Measurements from ENCODE around the gene ENOSF1. TPM values are rescaled to one million over a fixed set of nuclear protein-coding genes. Genes with fewer than 3 reads are reported as not detected.

The ENOSF1 gene
- total RNA-seq, 4 donors from 2014 or later, result 77.6 to 191 (median 132) TPM

DNA sequence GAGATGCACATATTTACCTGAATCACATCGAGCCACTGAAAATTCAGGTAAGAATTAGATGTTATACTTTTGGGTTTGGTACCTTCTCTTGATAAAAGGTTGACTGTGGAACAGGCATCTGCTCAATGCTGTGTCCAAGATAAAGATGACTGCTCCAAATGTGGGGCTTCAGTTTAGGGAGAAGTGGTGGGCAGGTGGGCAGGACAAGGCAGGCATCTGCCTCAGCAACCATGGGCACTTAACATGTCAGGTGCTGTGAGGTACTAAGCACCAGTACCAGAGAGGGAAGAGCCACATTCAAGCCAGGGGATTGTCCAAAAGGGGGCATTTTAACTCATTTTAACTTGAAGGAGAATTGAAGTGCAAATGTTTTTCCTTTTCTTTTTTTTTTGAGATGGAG lies 41.0 kb downstream of the ENOSF1 start:
- H3K27me3 ChIP-seq, result no peaks in the 10 kb centered on the region
- no peak overlapping the region for H3K4me3 ChIP-seq
- no peaks in the 10 kb centered on the region for H3K9me3 ChIP-seq
- H3K4me1 ChIP-seq, result no peaks in the 10 kb centered on the region
- H3K36me3 ChIP-seq, result peaks cover 0 to 42% (median 5%) of the 10 kb centered on the region in 3 donors
- H3K27ac ChIP-seq, result no peak overlapping the region
- no peak for DNase-seq
- TF ChIP-seq CTCF (IDR thresholded peaks at IDR 0.05) (no peak), POLR2A (IDR thresholded peaks at IDR 0.05) (no peak)

GRCh38 chr18:670522-670921 lies 41.9 kb downstream of the ENOSF1 start:
- Histone ChIP-seq H3K27ac (no peak overlapping the region), H3K36me3 (peaks cover 0 to 40% (median 5%) of the 10 kb centered on the region in 3 donors), H3K27me3 (no peaks in the 10 kb centered on the region), H3K9me3 (no peaks in the 10 kb centered on the region), H3K4me3 (no peak overlapping the region), H3K4me1 (no peaks in the 10 kb centered on the region)
- TF ChIP-seq CTCF (IDR thresholded peaks at IDR 0.05) (no peak), POLR2A (IDR thresholded peaks at IDR 0.05) (no peak)
- DNase-seq, result no peak

DNA sequence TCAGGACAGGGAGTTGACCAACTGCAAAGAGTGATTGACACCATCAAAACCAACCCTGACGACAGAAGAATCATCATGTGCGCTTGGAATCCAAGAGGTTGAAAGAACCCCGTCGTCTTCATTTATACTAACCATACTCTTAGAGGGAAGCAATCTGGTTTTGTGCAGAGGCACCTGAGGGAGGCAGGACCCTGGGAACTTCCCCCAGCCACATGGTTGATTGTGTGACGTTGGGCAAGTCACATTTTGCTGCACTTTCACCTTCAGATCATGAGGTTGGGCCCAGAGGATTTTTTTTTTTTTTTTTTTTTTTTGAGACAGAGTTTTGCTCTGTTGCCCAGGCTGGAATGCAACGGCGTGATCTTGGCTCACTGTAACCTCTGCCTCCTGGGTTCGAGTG lies 43.4 kb downstream of the ENOSF1 start:
- no peak for TF ChIP-seq POLR2A (IDR thresholded peaks at IDR 0.05)
- no peak for TF ChIP-seq CTCF (IDR thresholded peaks at IDR 0.05)
- Histone ChIP-seq H3K27ac (no peak overlapping the region), H3K36me3 (peaks cover 0 to 26% (median 5%) of the 10 kb centered on the region in 3 donors), H3K4me3 (no peak overlapping the region), H3K27me3 (no peaks in the 10 kb centered on the region), H3K4me1 (no peaks in the 10 kb centered on the region), H3K9me3 (no peaks in the 10 kb centered on the region)
- no peak for DNase-seq

DNA sequence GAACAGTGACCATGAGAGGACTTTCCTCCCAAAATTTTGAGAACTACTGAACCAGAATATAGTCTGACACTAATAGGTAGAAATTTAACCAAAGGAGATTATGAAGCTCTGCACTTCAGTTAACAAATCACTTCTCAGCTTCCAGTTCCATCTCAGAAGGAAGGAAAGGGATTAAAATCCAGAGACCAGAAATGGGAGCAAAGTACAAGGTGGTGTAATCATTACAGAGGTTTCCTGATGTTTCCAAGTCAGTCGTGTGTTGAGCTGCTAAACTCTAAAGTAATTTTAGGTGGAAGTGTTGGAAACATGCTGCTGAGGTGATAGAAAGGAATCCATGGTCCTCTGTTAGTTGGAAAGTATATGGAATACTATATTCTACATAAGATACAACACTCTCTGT lies 44.2 kb downstream of the ENOSF1 start:
- no peaks in the 10 kb centered on the region for H3K27me3 ChIP-seq
- no peak for DNase-seq
- no peaks in the 10 kb centered on the region for H3K9me3 ChIP-seq
- H3K4me3 ChIP-seq, result no peak overlapping the region
- no peak overlapping the region for H3K27ac ChIP-seq
- TF ChIP-seq CTCF (IDR thresholded peaks at IDR 0.05), result no peak
- TF ChIP-seq POLR2A (IDR thresholded peaks at IDR 0.05), result no peak
- H3K4me1 ChIP-seq, result no peaks in the 10 kb centered on the region
- peaks cover 0 to 19% (median 5%) of the 10 kb centered on the region in 3 donors for H3K36me3 ChIP-seq

DNA sequence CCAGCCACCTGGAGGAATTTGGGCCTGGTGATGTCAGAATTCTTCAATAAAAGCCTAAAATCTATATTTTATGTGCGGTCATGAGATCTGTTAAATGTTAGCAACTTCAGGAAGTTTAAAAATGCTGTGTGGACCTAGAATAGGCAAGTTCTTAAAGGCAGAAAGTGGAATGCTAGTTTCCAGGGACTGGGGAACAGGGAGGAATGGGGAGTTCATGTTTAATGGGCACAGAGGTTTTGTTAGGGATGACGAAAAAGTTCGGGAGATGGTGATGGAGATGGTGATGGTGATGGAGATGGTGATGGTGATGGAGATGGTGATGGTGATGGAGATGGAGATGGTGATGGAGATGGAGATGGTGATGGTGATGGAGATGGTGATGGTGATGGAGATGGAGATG lies 45.8 kb downstream of the ENOSF1 start:
- H3K9me3 ChIP-seq, result no peaks in the 10 kb centered on the region
- no peak overlapping the region for H3K4me3 ChIP-seq
- H3K36me3 ChIP-seq, result peaks cover 0 to 8% (median 0%) of the 10 kb centered on the region in 3 donors
- no peak for TF ChIP-seq CTCF (IDR thresholded peaks at IDR 0.05)
- TF ChIP-seq POLR2A (IDR thresholded peaks at IDR 0.05), result no peak
- H3K27me3 ChIP-seq, result no peaks in the 10 kb centered on the region
- no peak for DNase-seq
- no peak overlapping the region for H3K27ac ChIP-seq
- no peaks in the 10 kb centered on the region for H3K4me1 ChIP-seq

DNA sequence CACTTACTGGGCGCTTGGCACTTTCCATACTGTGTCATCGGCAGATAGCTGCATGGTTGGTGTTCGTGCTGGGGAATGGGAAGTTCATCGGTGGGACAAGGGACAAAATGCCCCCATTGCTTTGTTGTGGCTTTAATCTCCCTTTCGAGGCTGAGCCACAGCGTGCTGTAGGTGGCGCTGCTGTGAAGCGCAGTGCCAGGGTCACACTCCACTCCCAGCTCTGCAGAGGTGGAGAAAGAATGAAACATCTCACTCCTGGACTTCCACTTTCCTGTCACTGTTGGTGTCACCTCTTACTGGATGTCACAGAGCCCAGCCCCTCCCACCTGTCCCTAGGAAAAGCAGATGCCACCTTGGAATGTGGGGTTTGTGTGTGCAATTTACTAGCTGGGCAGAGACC lies 46.3 kb downstream of the ENOSF1 start:
- Histone ChIP-seq H3K4me1 (no peaks in the 10 kb centered on the region), H3K4me3 (no peak overlapping the region), H3K9me3 (no peaks in the 10 kb centered on the region), H3K36me3 (peaks cover 0 to 8% (median 0%) of the 10 kb centered on the region in 3 donors), H3K27ac (no peak overlapping the region), H3K27me3 (no peaks in the 10 kb centered on the region)
- no peak for DNase-seq
- TF ChIP-seq CTCF (IDR thresholded peaks at IDR 0.05) (peak in 2 of 6 experiments; percentile 4 to 22), POLR2A (IDR thresholded peaks at IDR 0.05) (no peak)

Data from Peyer's patch (tissue), 4 donors.